ENCODE results near the gene LYPD1. TPM values are rescaled to one million over a fixed set of nuclear protein-coding genes. Genes with fewer than 3 reads are reported as not detected.

The LYPD1 gene
- polyA plus RNA-seq, 3 donors: 0.31 to 1.3 TPM; not detected in 1

GRCh38 chr2:132607426-132608090 lies 62.4 kb downstream of the LYPD1 start:
- H3K27ac ChIP-seq (ENCODE audit: low read depth, low read length): no peak overlapping the region
- 70 to 76% (median 75%) methylated on average over 4 of the region's 4 CpGs for WGBS, 3 donors

- H3K27ac ChIP-seq (ENCODE audit: low read depth, low read length): no peak overlapping the region
- WGBS, 3 donors: 90 to 97% (median 91%) methylated on average over 8 of the region's 8 CpGs
Measured at GRCh38 chr2:132606649-132607048, 63.4 kb downstream of the LYPD1 start.

- H3K27ac ChIP-seq (ENCODE audit: low read depth, low read length): no peak overlapping the region
- 76 to 89% (median 80%) methylated on average over 14 of the region's 14 CpGs for WGBS, 3 donors
Measured at GRCh38 chr2:132605236-132606180, 64.5 kb downstream of the LYPD1 start.

- WGBS, 3 donors: 79 to 88% (median 84%) methylated on average over 1 of the region's 1 CpG
- H3K27ac ChIP-seq (ENCODE audit: low read depth, low read length): no peak overlapping the region
Measured at GRCh38 chr2:132604561-132604960, 65.4 kb downstream of the LYPD1 start.

GRCh38 chr2:132599556-132599955 lies 70.4 kb downstream of the LYPD1 start:
- 91 to 99% (median 91%) methylated on average over 4 of the region's 4 CpGs for WGBS, 3 donors
- H3K27ac ChIP-seq (ENCODE audit: low read depth, low read length): no peak overlapping the region

- 62 to 78% (median 77%) methylated on average over 3 of the region's 3 CpGs for WGBS, 3 donors
Measured at GRCh38 chr2:132598536-132598935, 71.5 kb downstream of the LYPD1 start.

GRCh38 chr2:132597831-132598230 lies 72.2 kb downstream of the LYPD1 start:
- WGBS, 3 donors: 77 to 96% (median 94%) methylated on average over 1 of the region's 1 CpG

More at GRCh38 chr2:132598536-132598935, 71.5 kb downstream of the LYPD1 start:
- H3K27ac ChIP-seq (ENCODE audit: low read depth, low read length): no peak overlapping the region

GRCh38 chr2:132597166-132597565 lies 72.8 kb downstream of the LYPD1 start:
- H3K27ac ChIP-seq (ENCODE audit: low read depth, low read length): no peak overlapping the region

More at GRCh38 chr2:132597831-132598230, 72.2 kb downstream of the LYPD1 start:
- no peak overlapping the region for H3K27ac ChIP-seq (ENCODE audit: low read depth, low read length)

- no peak overlapping the region for H3K27ac ChIP-seq (ENCODE audit: low read depth, low read length)
- WGBS, 3 donors: 81 to 97% (median 82%) methylated on average over 2 of the region's 2 CpGs
Measured at GRCh38 chr2:132595693-132596092, 74.3 kb downstream of the LYPD1 start.

GRCh38 chr2:132595186-132595585 lies 74.8 kb downstream of the LYPD1 start:
- WGBS, 3 donors: 73 to 89% (median 85%) methylated on average over 6 of the region's 6 CpGs
- H3K27ac ChIP-seq (ENCODE audit: low read depth, low read length): no peak overlapping the region

All from adipose tissue (tissue), 3 donors.